Nephron progenitor cell (in vitro differentiated cells): ENCODE data around the gene IL23R.

Experiments
- DNase-seq: peaks from one replicate; pipeline ENCODE4 v3.0.0; 2021
- H3K27ac Mint-ChIP-seq: 2 replicates; pipeline ENCODE4 v1.8.0; 2021; ENCODE audit warnings: mild to moderate bottlenecking, moderate library complexity, mixed read lengths
- H3K27me3 Mint-ChIP-seq: 2 replicates; pipeline ENCODE4 v1.8.0; 2021; ENCODE audit warnings: mild to moderate bottlenecking, low read depth, mixed read lengths; ENCODE audit not compliant: poor library complexity
- H3K36me3 Mint-ChIP-seq: 2 replicates; pipeline ENCODE4 v1.8.0; 2021; ENCODE audit warnings: low read depth, mixed read lengths
- H3K4me1 Mint-ChIP-seq: 2 replicates; pipeline ENCODE4 v1.8.0; 2021; ENCODE audit warnings: mixed read lengths
- H3K4me3 Mint-ChIP-seq: 2 replicates; pipeline ENCODE4 v1.8.0; 2021; ENCODE audit warnings: mild to moderate bottlenecking, moderate library complexity, mixed read lengths
- H3K9me3 Mint-ChIP-seq: 2 replicates; pipeline ENCODE4 v1.8.0; 2021; ENCODE audit warnings: mild to moderate bottlenecking, moderate library complexity, mixed read lengths
- CTCF ChIP-seq: fragments of 200-600 bp; sonication (generic); IDR thresholded peaks from 2 replicates; pipeline ENCODE4 v1.5.0; 2021; ENCODE audit warnings: antibody characterized with exemption

Gene IL23R

GRCh38 chr1:67190942-67191341, 24.7 kb downstream of the IL23R start:
- DNase-seq = no peak
- H3K9me3 Mint-ChIP-seq = no peaks in the 10 kb centered on the region
- H3K4me3 Mint-ChIP-seq = no peak overlapping the region

GRCh38 chr1:67191668-67192520, 25.6 kb downstream of the IL23R start:
- TF ChIP-seq CTCF = no peak
- no peaks in the 10 kb centered on the region for H3K4me1 Mint-ChIP-seq
- H3K36me3 Mint-ChIP-seq = no peaks in the 10 kb centered on the region
- no peaks in the 10 kb centered on the region for H3K27me3 Mint-ChIP-seq
- H3K27ac Mint-ChIP-seq = no peak overlapping the region
- H3K4me3 Mint-ChIP-seq = no peak overlapping the region
- DNase-seq = no peak
- no peaks in the 10 kb centered on the region for H3K9me3 Mint-ChIP-seq

More at GRCh38 chr1:67190942-67191341, 24.7 kb downstream of the IL23R start:
- H3K27ac Mint-ChIP-seq = no peak overlapping the region
- H3K36me3 Mint-ChIP-seq = no peaks in the 10 kb centered on the region
- H3K27me3 Mint-ChIP-seq = no peaks in the 10 kb centered on the region
- TF ChIP-seq CTCF = no peak
- no peaks in the 10 kb centered on the region for H3K4me1 Mint-ChIP-seq

- Mint-ChIP-seq H3K36me3 (no peaks in the 10 kb centered on the region), H3K4me1 (no peaks in the 10 kb centered on the region), H3K27me3 (no peaks in the 10 kb centered on the region), H3K9me3 (no peaks in the 10 kb centered on the region), H3K27ac (no peak overlapping the region), H3K4me3 (no peak overlapping the region)
- TF ChIP-seq CTCF = no peak
- DNase-seq = no peak
Measured at GRCh38 chr1:67192902-67193301, 26.6 kb downstream of the IL23R start.

GRCh38 chr1:67193704-67194103, 27.4 kb downstream of the IL23R start:
- H3K4me3 Mint-ChIP-seq = no peak overlapping the region

GRCh38 chr1:67194209-67194863, 28.1 kb downstream of the IL23R start:
- no peaks in the 10 kb centered on the region for H3K36me3 Mint-ChIP-seq
- no peak overlapping the region for H3K4me3 Mint-ChIP-seq
- no peaks in the 10 kb centered on the region for H3K9me3 Mint-ChIP-seq
- no peaks in the 10 kb centered on the region for H3K4me1 Mint-ChIP-seq
- H3K27me3 Mint-ChIP-seq = peaks cover 3% of the 10 kb centered on the region
- no peak for TF ChIP-seq CTCF
- no peak overlapping the region for H3K27ac Mint-ChIP-seq
- DNase-seq = no peak

More at GRCh38 chr1:67193704-67194103, 27.4 kb downstream of the IL23R start:
- no peaks in the 10 kb centered on the region for H3K27me3 Mint-ChIP-seq
- no peak for TF ChIP-seq CTCF
- H3K36me3 Mint-ChIP-seq = no peaks in the 10 kb centered on the region
- no peaks in the 10 kb centered on the region for H3K4me1 Mint-ChIP-seq
- H3K9me3 Mint-ChIP-seq = no peaks in the 10 kb centered on the region
- H3K27ac Mint-ChIP-seq = no peak overlapping the region
- DNase-seq = no peak
